NCI-H1417 treated with DMSO at 0.1 percent for 48 hours (cell line): ENCODE results near the gene CBARP.

Source experiments
- DNase-seq: peaks from one replicate; lab custom pipeline; 2025; lab: John Stamatoyannopoulos, UW

Gene CBARP

DNA sequence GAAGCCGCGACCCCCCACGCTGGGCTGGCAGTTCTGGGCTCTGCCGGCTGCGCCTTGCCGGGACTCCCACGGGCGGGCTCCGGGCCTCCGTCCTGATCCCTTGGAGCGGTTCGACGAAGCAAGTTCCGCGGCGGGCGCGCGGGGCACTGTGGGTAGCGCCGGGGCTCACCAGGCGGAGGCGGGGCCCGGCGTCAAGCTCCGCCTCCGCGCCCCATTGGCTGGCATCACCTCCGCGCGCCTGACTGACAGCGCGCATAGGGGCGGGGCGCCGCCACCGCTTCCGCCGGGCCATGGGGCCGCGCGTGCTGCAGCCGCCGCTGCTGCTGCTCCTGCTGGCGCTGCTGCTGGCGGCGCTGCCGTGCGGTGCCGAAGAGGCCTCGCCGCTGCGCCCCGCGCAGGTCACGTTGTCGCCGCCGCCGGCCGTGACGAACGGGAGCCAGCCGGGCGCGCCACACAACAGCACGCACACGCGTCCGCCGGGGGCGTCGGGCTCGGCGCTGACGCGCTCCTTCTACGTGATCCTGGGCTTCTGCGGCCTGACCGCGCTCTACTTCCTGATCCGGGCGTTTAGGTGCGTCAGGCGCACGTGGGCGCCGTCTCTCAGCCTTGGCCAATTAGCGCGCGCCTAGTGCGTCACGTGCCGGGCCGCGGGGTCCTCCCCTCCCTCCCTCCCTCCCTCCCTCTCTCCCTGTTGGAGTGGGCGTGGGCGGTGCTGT, 37.6 kb upstream of the CBARP start, which contains the start of gene FAM174C:
Gene FAM174C (plus strand): TSS at position 271 of the 716 bp plus-strand sequence. CDS start 20 bp downstream, at position 291.
- DNase-seq = peak; percentile 54

DNA sequence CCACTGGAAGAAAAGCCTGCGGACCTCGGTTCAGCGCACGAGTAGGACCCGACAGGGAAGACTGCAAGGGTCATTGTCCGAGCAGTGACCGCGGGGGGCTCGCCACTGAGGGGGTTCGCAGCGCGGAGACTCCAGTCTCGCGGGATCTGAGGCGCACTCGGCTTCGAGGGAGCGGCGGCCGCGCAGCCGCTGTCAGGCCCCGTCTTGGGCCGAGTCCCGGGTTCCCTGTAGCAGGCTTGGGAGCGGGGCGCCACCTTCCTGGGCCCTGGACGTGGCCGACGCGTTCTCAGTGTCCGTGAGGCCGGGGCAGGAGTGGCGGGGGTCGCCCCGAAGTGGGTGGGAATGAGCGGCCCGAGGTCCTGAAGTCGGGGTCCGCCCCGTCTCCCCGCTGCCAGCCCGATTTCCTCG, 37.1 kb upstream of the CBARP start:
- no peak for DNase-seq

DNA sequence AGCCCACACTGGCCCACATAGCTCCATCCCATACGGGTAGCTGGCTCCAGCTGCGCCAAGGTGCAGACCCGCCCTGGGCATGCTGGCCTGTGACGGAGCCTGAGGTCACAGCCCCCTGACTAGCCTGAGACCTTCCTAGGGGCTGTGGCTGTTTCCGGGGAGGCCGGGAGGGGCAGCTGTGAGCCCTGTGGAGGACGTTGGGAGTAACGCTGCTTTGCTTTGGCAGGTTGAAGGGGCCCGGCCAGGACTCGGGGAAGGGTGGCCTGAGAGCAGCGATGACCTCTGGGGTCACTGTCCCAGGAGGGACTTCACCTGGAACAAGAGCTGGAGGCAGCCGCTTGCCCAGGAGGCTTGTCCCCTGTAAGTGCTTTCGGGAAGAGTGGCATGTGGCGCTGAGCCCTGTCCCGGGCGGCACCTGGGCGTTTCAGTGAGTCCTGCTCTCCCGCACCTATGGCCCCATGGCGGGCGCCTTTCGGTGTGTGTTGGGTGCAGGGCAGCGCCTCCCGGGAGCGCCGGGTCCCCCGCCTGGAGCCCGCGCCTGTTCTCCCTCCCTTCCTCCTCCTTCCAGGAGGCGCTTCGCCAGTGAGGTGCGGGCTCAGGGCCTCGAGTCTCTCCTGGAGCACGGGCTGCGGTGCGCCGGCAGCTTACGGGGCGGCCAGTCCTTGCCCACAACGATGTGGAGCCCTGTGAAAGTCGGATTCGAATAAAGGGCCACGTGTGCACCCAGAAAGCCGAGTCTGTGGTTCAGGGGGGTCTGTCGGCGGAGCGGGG, 36.5 kb upstream of the CBARP start:
- no peak for DNase-seq

DNA sequence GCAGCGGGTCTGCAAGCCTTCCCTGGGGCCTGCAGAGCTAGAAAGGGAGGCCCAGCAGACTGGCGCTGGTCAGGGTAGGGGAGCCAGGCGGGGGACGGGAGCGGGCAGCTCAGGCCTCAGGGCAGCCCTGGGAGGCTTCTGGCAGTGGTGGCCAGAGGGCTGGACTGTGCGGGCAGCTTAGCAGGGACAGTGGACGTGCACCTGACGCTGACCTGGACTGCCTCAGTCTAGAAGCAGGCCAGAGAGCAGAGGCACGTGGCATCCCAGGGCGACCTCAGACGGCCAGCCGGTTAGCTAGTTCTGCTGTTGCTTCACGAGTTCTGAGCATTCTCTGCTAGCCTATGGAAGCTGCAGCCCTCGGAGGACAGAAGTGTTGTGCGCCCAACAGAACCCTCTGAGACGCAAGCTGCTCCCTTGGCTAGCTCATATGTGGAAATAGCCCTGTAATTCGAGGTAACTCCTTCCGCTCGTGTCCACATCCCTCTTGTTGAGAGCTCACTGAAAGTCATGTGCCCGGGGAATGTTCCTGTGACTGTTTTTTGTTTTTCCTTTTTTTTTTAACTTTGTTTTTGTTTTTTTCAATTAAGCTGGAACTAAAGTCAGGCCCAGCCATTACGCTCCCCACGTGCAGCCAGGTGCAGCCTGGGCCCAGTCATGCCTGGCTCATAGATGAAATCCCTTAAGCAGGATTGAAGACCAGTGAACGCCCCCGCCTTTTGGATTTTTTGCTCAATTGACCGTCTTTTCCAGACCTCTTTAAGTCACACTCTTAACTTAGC, 35.6 kb upstream of the CBARP start:
- no peak for DNase-seq

DNA sequence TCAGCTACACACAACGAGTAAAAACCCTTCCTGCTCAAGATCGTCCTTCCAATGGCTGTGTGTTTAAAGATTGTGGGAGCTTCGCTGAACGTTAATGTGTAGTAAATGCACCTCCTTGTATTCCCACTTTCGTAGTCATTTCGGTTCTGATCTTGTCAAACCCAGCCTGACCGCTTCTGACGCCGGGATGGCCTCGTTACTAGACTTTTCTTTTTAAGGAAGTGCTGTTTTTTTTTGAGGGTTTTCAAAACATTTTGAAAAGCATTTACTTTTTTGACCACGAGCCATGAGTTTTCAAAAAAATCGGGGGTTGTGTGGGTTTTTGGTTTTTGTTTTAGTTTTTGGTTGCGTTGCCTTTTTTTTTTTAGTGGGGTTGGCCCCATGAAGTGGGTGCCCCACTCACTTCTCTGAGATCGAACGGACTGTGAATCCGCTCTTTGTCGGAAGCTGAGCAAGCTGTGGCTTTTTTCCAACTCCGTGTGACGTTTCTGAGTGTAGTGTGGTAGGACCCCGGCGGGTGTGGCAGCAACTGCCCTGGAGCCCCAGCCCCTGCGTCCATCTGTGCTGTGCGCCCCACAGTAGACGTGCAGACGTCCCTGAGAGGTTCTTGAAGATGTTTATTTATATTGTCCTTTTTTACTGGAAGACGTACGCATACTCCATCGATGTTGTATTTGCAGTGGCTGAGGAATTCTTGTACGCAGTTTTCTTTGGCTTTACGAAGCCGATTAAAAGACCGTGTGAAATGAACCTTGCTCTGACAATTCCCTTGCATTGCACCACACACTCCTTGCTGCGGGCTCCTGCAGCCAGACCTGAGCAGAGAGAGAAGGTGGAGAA, 34.8 kb upstream of the CBARP start:
- DNase-seq = no peak

DNA sequence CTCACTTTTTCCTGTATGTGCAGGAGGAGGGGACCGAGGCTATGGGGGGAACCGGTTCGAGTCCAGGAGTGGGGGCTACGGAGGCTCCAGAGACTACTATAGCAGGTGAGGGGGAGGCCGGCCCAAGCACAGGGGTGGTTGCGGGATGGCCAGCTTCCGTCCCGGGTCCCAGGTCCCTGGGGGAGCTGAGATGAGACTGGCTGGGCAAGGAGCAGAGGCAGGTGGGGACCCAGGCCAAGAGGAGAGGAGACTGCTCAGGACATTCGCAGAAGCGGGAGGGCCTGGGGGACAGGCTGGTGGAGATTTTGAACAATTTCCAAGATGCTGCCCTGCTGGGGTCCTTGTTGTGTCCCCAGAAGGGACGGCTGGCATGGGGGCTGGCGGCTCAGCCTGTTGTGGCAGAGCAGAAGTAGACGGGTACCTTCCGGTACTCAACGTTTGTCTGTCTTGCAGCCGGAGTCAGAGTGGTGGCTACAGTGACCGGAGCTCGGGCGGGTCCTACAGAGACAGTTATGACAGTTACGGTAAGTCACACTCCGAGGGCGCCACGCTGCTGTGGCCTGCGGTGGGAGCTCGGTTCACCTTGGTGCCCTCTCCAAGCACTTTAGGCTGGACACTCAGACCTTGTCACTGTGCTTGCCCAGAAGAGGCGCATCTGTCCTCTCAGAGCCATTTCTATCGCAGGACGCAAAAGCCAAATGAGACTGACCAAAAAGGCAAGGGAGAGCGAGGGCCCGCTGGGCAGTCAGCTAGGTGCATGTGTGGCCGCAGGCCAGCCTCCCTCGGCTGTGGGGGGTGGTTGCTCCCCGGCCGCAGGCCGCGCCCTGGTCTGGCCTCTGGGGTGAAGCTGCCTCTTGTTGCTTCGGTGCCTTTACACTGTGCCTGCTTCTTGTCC, 34.0 kb upstream of the CBARP start:
- no peak for DNase-seq

DNA sequence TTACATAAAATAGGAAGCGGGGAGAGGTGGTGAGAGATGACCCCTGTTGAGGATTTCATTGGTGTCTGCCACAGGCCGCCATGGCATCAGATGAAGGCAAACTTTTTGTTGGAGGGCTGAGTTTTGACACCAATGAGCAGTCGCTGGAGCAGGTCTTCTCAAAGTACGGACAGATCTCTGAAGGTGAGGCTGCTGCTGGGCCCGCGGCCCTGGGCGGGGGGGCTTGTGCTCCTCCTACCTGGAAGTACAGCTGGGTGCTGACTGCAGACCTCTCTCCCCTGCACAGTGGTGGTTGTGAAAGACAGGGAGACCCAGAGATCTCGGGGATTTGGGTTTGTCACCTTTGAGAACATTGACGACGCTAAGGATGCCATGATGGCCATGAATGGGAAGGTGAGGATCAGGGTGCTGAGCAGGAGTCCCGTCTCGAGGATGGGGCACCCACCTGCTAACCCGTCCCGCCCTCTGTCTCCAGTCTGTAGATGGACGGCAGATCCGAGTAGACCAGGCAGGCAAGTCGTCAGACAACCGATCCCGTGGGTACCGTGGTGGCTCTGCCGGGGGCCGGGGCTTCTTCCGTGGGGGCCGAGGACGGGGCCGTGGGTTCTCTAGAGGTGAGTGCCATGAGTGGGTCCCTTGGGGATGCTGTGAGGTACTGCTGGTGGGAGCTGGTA, 33.2 kb upstream of the CBARP start:
- DNase-seq = no peak

DNA sequence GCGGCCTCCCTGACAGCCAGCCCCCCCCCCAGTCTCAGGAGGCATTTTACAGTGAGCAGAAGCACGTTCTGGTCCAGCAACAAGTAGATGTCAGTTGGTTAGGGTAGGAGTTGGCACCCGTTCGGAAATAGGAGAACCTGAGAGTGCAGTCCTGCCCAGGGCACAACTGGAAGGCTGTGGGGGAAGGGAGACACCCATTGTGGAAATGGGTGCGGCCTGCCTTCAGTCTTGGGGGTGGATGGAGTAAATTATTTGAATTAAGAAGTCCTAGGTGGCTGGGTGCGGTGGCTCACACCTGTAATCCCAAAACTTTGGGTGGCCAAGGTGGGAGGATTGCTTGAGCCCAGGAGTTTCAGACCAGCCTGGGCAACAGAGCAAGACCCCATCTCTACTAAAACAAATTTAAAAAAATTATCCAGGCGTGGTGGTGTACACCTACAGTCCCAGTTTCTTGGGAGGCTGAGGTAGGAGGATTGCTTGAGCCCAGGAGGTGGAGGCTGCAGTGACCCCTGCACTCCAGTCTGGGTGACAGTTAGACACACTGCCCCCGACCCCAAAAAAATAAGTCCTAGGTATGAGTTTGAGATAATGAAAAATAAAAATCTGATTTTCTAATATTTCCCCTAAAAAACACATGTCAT, 32.5 kb upstream of the CBARP start:
- no peak for DNase-seq

DNA sequence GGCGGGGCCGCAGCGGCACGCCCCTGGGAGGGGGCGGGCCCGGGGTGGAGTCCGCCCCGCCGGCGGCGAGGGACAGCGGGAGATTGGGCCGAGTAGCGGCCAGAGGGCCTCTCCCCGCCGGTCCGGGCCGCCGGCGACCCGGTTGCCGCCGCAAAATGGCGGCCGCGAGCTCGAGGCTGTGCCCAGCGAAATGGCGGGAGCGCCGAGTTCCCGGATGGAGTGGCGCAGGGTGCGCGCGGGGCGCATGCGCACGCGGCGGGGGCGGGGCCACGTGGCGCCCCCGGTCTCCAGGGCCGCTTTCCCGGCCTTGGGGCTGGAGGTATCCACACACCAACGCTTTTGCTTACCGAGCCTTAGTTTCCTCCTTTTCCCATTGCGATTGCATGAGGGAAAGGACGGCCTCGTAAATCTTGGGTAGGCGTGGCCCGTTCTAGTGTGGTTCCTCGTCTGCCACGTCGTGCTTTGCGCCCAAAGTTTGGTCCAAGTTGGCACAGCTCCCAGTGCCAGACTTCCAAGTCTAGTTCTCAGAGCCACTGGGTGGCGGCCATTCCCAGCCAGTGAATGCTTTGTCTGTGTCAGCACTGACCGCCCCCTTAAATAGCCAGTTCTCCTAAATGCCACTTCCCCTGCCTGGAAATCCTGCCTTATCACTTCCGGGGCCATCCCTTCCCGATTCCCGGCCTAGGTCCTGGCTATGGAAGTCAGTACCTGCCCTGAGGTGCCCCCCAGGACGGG, 31.8 kb upstream of the CBARP start:
- DNase-seq = peak; percentile 53

DNA sequence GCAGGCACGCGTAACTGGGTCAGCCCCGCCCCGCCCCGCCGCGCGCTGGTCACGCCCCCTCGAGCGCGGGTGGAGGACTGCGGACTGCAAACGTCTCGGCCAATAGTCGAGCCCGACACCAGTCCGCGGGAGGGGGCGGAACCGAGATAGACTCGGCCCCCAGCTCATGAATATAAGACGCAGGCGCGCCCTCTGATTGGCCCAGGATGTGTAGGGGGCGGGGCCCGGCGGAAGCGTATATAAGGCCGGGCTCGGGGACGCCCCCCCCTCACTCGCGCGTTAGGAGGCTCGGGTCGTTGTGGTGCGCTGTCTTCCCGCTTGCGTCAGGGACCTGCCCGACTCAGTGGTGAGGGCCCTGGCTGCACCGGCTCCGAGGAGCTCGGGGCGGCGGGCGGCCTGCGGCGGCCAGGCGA, 31.3 kb upstream of the CBARP start, which contains the start of gene CIRBP:
Gene CIRBP (plus strand): TSS at position 268 of the 413 bp plus-strand sequence. CDS start 1,602 bp downstream, outside the sequence.
- DNase-seq = peak; percentile 86

DNA sequence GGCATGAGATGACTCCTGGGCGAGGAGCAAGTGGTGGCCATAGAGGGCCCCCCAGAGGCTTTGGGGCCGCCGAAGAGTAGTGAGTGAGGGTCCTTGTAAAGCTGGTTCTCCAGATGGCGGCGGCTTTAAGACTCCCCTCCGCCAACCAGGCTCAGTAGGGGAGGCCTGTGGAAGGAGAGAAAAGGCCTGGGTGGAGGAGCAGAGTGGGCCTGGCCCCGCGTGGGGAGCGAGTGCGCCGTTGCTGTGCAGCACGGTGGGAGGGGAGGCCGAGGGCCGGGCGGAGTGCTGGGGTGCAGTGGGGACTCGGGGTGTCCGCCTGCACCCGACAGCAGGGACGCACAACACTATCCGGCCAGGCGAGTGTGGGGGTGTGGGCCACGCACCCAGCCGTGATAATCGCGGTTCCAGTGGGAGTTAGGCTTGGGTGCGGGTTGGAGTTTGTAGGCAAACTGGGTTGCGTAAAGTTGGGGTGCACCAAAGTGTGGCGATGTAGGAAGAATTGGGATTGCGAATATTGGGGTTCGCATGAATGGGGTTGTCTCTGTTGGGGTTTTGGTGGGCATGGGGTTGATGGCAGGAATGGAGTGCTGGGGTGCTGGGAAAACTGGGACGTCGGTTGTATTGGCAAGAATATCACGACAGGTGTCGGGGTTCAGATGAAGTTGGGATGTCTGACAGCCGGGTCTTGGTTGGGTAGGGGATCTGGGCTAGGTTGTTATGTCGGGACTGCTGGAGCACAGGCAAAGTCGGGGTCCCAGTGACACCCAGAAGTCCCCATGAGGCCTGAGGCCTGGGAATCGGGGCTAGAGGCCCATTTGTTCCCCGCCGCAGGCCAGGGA, 30.6 kb upstream of the CBARP start:
- no peak for DNase-seq

DNA sequence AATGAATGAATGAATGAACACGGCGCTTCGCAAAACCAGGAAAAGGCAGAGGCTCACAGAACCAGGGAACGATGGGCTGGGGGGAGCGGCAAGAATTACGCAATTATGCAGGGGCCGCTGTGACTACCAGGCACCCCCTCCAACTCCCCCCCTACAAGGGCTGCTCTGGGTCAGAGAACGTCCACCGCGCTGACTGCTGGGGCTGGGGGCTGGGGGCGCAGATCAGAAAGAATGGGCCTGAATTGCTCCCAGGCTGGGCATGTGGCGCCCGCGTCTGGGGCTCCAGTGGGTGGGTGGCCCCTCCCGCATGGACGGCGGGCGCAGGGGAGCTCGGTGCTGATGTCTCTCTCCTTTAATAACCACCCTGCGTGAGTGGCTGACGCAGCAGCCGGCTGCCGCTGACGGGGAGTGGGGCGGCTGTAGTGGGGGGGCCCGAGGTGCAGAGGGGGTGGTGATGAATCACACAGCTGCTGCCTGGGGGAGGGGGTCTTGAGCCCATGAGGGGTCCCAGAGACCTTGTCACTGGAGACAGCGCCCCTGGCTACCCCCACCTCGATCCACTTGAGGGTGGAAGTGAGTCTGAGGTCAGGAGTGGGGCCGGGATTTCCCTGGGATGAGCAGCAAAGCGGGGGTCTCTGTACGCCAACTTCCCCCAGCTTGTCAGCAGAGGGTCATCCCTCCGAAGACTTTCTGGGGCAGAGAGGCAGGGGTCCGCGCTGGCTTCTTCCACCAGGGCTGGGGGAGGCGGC, 29.8 kb upstream of the CBARP start:
- no peak for DNase-seq

DNA sequence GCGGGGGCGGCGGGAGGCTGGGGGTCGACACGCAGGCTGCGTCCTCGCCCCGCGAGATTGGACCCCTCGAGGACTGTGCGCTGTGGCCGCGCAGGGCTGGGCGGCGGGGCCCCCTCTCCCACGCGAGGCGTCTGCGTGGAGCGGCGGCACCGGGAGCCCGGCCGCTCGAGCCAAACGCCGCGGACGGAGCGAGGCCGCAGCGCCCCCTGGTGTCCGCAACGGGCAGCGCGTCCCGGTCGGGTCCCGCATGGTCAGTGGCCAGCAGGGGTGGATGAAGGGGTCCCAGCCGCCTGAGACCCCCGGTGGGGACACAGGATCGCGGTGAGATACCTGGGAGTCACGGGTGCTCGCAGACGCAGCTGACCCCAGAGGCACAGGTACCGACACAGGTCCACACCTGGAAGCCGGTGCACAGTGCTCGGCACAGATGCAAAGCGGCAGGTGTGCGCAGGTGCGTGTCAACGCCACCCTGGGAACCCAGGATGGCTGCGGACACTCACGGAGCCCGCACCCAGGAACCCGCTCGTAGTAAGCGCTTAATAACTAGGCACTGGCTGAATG, 29.2 kb upstream of the CBARP start:
- DNase-seq = no peak

DNA sequence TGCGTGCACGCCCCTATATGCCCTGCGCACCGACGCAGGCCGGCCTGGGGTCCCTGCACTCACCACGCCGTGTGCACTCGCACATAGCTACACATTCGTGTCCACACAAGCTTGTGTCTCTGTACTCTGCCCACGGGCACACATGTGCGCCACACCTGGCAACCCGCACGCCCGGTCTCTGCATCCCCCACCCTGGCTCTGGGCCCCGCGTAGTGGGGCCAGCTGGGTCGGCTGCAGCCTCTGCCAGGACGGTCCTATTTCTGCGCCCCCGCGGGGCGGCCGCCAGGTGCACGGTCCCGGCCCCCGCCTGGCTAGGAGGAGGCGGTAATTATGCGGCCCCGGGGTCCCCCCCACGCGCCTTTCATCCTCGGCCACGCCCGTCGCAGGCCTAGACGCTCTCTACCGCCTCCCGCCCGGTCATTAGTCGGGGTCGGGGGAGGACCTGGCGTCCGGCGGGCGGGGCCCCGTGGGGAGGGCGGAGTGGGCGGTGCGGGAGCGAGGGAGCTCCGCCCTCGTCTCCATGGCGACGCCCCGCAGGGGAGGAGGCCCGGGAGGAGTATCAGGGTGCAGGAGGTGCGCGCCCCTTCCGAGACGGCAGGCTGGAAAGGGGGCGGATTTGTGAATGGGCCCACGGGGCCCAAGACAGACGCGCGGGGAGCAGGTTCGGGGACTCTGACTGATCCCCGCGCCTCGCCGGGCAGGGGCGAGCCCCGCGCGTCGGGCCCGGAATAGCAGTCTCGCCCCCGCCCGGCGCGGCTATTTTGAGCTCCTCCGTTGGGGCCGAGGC, 28.5 kb upstream of the CBARP start:
- peak; percentile 73 for DNase-seq

DNA sequence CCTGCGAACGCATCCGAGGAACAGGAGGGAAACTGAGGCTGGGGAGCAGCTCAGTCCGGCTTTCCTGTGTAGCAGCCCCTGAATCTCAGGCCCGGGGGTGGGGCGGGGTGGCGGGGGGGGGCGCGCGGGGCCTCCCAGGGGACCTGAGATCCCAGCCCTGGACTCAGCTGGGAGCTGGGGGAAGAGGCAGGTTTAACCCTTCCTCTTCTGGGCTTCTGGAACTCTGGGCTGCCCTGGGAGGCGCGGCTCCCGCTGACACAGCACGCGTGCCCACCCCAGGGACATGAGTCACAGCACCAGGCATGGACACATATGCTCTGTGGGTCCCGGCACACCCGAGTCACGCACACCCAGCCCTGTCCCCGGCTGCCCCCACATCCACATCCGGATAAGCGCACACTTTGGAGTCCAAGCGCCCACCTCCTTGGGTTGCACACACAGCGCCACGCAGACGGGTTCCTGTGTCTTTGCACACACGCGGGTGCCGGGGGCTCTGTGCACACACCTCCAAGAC, 27.9 kb upstream of the CBARP start:
- no peak for DNase-seq
